Hippocampal formation (tissue), 2 donors: ENCODE data around the gene PDGFA.

ENCODE experiments used
- DNase-seq, 2 donors: peaks; one replicate each; lab custom pipeline; 2025; lab: John Stamatoyannopoulos, UW

Gene PDGFA

DNA sequence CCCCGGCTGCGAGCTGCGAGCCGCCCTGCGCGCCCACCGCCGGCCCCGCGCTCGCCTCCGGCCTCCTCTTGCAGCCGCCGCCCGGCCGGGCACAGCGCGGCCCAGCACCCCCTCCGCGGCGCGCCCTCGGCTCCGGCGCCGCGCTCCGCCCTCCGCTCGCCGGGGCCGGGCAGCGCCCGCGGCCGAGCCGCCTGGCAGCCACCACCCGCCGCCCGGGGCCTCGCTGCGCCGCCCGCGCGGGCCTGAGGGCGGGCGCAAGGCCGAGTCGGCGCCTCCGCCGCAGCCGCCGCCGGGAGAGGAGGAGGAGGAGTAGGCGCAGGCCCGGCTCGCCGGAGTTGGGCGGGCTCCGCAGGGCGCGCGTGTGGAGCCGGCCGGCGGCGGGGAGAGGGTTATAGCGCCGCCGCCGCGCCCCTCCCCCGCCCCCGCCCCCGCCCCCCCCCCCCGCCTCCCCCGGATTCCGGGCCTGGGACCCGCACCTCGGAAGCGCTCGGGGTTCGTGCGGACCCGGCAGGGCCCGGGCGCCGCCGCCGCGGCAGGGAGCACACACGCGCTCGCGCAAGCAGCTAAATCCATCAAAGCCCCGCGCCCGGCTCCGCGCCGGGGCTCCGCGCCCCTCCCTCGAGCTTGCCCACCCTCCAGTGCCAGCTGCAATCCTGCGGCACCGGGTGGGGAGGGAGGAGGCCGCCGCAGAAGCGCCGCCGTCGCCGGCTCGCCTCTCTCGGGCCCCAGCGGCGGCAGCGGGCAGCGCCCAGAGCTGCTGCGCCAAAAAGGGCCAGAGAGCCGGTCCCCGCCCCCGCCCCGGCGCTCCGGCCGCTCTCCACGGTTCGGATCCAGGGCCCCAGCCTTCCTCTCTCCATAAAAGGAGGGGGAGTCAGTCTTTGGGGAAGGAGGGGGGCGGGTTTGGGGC lies at the start of gene PDGFA:
PDGFA (minus strand) TSS at position 363 of the 907 bp plus-strand sequence. CDS start 845 bp downstream, outside the sequence.
- peak; percentile 60 to 71 for DNase-seq

DNA sequence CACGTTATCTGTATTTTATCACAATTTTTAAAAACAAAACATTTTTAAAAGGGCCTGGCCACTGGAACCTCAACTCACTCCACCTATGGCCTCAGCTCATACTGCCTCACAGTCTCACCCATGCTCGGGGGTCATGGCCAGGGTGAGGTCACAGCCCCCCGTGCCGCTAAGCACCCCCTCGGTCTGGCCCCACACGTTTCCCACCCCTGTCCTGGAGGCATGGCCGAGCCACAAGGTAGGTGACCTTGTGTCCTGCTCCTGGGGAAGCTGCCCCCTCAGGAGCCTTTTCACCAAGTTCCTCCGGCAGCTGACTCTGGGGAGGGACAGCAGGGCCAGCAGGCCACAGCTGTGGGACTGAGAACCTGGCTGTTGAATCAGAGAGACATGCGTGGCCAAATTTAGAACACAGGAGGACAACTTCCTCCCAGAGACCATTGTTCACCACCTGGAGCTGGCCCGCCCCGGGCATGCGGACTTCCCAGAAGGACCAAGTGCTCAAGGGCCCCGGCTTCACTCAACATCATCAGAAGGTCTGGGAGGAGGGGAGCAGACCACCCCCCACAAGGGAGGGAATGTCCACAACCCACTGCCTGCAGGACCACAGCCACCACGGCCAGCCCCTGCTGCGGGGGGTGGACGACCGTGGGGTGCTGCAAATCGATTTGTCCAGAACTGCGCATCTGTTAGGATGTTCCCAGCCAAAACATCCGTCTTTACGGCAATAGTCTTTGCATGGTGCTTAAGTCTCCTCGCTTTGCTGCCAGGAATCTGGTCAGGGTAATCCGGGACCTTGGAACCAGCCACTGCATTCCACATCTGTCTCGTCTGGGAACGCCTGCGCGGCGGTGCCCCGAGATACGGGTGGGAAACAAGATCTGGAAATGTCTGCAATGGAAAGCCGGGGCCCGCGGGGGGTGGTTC lies 48.6 kb upstream of the PDGFA start:
- no peak for DNase-seq

DNA sequence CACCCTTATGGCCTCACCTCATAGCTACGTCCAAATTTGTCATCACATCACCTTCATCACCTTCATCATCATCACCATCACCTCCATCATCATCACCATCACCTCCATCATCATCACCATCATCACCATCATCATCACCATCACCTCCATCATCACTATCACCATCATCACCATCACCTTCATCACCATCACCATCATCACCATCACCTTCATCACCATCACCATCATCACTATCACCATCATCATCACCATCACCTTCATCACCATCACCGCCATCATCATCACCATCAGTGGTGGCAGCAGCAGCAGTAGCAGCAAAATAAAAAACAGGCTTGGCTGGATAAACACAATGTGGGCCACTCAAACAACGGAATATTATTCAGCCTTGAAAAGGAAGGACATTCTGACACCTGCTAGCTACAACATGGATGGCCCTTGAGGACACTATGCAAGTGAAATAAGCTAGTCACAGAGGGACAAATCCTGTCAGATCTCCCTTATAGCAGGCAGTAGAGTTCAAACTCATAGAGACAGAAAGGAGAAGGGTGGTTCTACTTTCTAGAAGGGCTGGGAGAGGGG lies 47.7 kb upstream of the PDGFA start:
- DNase-seq = no peak

DNA sequence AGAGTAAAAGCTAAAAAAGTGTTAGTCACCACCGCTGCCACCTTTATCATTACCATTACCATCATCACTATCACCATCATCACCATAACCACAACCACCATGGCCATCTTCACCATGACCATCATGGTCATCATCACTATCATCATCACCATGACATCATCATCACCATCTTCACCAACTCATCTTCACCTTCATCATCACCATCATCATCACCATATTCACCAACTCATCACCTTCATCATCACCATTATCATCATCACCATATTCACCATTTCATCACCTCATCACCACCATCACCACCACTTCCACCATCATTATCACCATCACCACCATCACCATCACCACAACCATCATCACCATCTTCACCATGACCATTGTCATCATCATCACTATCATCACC lies 46.5 kb upstream of the PDGFA start:
- no peak for DNase-seq

DNA sequence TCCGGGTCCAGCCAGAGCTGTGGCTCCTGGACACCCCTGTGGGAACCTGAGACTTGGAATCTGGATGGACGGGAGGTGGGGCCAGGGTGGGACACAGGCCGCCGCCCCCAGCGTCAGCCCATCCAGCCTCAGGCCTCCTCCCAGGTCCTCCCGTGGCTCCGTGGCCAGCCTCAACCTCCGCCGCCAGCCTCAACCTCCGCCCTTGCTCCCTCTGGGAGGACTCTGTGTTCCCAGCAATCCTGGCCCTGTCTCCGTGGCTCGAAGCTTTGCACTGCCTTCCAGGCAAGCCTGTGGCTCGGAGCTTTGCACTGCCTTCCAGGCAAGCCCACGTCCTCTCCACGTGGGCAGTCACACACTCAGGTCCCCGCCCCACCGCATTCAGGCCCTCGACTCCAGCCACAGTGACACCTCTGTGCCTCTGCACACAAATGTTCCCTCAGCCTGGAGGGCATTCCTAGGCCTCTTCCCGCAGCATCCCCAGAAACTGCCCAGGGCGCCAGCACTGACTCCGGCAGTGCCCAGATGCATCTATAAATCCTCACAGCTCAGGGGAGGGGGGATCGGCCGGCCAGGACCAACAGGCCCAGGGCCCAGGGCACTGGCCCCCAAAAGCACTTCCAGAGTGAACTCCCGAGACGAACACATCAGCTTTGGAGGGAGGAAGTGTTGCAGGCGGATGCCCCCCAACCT lies 44.7 kb upstream of the PDGFA start:
- no peak for DNase-seq

DNA sequence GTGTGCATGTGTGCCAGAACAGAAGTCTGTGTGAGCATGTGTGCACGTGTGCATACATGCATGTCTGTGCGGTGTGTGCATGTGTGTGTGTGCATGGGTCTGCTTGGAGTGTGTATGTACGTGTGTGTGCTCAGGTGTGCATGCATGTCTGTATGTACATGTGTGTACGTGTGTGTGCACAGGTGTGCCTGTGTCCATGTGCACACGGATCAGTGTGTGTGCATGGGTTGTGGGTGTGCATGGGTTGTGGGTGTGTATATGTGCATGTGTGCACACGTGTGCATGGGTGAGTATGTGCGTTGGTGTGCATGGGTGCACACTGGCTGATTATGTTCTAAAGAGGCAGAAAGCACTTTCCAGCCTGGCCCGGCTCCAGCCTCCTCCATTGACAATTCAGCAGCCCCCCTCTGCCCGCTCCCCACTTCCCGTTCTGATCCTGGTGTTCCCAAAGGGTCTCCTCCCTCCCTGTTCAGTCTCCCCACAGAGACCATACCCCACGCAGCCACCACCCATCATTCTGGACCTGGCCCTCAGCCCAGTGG lies 44.1 kb upstream of the PDGFA start:
- DNase-seq = no peak

DNA sequence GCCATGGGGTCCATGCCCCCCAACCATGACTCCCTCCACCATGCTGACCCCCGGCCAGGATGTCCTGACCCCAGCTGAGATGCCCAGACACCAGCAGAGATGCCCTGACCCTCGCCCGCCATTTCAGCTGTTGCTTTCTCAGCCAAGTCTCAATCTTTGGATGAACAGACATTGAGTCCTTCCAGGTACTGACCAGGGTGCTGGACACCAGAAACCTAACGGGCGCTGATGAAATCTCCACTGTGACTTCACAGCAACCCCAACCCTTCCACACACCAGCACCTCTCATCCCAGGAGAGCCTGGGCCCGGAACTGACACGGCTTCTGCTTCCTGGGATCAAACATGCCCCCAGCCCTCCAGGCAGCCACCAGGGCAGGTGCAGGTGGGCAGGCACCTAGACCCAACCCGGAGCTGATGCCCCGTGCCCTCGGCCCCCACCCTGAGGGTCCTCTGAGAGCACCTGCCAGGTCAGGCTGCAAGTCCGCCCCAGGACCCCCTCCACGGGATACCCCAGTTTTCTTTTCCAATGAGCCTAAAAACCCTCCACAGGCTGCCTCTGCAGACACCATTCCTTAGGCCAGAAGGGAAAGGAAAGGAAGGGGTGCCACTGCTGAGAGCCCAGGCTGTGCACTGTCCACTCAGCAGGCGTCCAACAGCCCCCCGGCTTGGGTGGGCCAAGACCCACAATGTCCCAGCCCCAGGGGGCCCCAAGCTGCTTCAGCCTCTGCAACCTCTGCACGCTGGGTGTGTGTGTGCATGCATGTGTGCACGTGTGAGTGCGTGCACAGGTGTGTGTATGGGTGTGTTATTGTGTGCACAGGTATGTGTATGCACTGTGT lies 43.4 kb upstream of the PDGFA start:
- no peak for DNase-seq

DNA sequence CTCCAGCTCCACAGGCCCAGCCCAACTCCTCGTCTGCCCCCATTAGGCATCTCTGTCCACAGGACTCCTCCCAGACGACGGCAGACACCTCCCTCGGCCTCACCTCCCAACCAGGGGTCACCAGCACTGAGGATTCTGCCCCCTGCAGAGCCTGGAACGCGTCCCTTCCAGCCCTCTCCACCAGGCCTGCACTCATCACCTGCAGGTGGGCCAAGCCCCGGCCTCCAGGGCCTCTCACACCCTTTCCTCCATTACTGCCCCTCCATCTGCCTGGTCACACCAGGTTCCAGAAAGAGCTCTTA lies 42.7 kb upstream of the PDGFA start:
- no peak for DNase-seq

DNA sequence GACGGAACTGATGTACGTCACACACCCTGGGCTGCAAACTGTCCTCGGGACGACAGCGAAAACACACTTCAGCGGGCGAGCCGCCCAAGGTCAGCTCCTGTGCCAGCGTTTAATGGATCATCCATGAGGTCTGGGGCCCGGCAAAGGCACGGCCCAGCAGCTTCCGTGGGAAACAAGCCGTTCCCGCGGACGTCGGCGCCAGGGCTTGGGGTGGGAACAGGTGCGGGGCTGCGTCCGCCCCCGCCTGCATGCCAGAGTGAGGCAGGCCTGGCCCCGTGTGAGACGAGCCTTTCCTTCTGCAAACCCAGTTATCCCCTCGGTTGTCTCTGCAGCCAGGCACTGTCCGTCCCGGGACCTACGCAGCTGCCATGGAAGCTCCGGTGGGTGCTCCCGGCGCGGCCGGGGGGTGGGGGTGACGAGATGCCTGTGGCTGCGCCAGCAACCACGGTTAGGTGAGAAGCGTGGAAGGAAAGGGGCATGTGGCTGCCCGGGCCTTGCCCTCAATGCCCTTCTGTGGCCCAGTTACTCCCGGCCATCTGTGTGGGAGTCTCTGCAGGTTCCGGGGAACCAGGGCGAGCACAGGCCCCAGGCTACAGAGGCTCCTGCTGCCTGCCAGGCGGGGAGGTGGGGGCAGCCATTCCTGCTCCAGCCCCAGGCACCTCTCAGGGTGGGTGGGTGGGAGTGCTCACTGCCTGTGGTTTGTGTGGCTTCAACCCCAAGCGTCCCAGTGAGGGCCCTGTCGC lies 42.2 kb upstream of the PDGFA start:
- no peak for DNase-seq

DNA sequence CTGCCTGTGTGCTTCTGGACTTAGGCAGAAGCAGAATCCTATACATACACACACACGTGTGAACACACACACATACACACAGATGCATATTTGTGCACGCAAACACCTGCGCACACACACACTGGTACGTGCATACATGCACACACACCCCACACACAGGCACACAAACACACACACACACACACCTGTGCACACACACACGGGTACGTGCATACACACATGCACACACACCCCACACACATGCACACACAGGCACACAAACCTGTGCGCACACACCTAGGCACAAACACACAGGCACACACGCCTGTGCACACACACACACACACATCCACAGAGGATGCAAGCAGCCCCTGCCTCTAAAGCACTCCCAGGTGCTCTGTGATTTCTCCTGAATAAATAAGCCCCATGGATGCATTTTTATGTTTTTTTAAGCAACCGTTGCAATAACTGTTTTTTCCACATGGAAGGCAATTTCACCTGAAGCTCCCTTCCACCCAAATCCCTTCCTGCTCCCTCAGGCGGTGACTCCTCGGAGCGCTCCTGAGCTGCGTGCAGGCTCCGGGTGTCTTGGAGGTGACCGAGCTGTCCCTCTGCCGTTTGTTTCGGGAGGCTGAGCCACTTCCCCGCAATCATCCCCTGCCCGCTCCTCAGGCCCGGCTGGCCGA lies 41.5 kb upstream of the PDGFA start:
- no peak for DNase-seq

DNA sequence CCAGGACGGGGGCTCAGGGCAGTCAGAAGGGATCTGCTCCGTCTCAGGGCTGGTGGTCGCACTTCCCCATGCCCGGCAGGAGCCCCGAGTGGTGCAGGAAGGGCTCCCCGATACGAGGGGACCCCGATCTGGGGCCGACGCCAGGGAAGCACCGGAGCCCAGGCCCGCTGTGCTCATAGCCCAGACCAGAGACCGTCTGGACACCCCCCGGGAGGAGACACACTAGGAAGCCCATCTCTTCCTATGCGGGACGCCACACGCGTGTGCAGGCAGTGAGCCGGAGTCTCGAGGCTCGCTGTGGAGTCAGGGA lies 39.7 kb upstream of the PDGFA start:
- no peak for DNase-seq

DNA sequence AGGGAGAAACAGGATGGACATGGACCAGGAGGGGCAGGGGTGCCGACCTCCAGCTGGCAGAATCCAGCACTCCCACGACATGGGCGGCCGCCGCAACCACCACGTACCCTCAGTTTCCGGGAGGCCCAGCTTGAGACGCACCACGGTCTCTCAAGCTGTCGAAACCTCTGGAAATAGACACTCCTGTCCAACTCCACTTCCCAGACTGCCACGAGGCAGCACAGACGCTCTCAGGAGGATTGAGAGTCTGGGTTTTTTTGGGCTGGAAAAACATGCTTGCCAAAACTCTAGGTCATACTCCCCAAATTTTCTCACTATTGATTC lies 37.9 kb upstream of the PDGFA start:
- DNase-seq = no peak

DNA sequence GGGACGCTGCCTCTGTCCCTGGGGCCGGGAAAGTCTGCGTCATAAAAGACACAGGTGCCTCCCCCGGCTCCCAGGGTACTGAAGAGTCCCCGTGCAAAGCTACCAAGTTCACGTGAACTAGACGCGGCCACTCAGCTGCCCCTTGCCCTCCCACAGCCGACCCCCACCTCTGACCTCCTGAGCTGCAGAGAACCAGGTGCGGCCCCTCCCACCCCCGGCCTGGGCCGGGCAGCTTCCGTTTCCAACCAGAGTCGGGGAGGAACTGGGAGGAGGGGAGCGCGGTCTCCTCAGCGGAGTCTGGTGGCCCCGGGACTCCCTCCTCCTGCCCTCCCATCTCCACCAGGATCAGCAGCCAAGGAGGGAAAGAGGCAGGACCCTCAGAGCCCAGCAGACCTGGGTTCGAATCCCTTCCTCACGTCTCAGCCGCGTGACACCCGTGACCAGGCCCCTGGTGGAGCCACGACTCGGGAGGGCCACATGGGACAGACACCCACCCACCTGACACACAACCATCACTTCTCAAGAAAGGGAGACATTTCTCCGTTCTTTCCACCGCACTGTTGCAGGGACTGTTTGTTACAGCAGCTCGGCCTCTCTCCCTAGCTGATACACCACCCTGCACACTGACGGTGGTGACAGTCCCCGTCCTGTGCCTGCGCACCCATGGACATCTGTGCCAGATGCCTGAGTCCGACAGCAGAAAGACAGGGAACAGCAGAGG lies 37.4 kb upstream of the PDGFA start:
- no peak for DNase-seq

DNA sequence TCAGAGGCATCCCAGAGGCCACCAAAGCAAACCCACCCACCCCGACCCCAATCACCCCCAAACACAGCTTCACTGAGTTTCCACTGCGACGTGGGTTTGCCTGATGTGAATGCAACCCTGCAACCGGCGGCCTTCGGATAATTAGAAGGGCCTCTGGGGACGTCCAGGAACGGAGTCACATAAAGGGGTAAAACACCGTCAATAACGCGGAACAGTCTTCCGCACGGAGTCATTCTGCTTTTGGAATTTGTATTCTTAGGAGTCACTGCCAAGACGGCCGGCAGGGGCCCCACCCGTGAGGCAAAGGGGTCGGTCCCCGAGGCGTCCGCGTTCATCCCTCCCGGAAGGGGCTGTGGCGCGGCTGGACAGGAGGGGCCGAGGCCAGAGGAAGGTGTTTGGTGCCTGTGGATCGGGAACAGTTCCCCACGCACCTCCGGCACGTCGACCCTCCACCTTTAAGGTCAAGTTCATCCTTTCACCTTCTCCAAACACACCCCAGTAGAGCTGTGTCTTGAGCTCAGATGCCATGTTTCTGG lies 36.7 kb upstream of the PDGFA start:
- DNase-seq = no peak

DNA sequence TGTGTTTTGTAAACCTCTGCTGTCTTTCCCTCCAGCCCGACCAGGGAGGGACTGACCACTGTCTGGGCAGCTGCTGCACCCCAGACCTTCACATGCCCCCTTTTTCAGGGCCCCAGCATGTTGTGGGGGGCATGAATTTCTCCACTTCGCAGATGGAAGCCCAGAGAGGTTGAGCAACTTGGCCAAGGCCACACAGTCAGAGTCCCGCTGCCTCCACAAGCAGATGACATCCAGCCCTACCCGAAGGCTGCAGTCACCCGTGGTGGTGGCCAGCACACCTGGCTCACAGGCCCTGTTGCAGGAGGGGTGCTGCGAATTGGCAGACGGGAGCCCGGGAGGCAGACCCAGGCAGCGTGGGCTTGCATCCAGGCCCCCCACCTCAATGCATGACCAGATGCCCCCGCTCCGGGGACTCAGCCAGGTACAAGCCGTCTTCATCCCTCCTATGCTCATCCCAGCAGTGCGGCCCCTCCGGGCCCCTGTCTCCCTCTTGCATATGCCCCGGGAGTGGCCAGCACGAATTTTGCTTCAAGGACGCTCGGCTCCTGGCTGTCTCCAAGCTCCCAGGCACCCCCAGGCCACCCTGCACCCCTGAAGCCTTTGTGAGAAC lies 36.0 kb upstream of the PDGFA start:
- no peak for DNase-seq

DNA sequence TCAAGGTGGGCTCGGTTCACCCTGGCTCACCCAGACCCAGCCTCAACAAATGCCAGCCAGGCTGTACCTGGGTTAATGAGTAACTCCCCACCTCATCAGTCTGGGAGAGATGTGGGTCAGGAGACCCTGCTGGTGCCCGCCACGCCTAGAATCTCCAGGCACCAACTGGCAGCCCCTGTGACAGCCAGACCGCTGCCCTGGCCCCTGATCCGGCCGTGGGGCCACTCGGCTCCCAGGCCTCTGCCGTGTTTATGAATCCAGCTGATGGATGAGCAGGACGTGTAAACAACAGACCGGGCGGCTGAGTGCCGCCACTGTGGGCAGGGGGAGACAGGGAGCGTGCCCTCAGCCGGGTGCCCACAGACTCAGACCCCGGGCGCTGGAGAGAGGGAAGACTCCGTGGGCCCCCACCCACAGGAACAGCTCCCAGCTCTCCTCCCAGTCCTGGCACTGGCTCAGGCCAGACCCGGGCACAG lies 34.0 kb upstream of the PDGFA start:
- no peak for DNase-seq

DNA sequence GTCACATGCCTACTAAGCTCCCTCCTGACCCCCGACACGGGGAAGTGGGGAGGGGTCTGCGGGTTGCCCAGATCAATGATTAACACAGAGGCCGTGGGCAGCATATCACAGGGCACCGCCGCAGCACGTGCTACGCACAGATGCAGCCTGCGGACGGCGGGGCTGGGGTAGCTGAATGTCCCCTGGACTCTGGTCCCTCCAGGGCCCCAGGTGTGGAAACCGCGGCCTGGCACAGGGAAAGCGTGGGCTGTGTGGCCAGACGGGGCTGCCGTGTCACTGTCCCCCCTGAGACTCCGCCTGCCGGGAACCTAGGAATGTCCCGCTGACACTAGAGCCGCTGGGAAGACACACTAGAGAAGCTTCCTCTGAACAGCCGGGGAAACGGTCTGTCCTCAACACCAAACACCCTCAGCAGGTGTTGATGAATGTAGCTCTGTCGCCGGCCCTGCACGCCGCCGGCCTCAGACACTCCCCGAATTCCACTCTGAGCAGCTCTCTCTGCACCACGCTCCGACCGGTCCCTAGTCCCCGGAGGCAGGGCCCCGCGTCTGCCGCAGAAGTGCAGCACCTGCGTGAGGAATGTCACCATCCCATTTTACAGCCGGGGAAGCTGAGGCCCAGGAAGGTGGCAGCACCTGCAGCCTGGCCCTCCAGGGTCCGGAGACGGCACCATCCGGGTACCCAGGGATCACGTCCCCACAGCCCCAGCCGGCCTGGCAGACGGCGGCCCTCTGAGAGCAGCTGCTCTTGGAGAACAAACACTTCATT lies 33.4 kb upstream of the PDGFA start:
- no peak for DNase-seq
